ENCODE measurements around the gene GTF2B. TPM values are rescaled to one million over a fixed set of nuclear protein-coding genes. Genes with fewer than 3 reads are reported as not detected.
"Not testable (repeated sequence)": the region's sequence is repeated elsewhere in the genome, so short reads cannot be mapped to it uniquely, and the experiment has no call there.

GTF2B gene
- total RNA-seq, 2 donors from 2014 or later = 29.8 to 34.0 TPM

DNA sequence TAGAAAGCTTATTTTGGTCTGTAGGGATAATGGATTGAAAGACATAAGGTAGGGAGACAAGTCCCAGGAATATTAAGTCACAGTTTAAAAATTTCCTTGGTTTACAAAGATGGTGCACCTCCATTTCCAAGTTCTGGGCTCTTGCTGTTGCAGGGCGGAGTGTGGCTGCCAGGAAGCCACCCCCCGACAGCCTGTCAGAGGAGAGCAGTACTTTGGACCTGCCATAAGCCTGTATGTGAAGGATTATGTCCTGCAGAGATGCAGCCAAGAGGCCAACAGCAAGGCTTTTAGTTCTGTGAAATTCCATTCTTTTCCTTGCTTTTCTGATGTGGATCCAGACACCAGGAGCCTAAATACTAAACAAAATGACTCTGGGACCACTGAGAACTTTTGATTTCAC lies 31.9 kb upstream of the GTF2B start:
- TF ChIP-seq, protein P1, sequence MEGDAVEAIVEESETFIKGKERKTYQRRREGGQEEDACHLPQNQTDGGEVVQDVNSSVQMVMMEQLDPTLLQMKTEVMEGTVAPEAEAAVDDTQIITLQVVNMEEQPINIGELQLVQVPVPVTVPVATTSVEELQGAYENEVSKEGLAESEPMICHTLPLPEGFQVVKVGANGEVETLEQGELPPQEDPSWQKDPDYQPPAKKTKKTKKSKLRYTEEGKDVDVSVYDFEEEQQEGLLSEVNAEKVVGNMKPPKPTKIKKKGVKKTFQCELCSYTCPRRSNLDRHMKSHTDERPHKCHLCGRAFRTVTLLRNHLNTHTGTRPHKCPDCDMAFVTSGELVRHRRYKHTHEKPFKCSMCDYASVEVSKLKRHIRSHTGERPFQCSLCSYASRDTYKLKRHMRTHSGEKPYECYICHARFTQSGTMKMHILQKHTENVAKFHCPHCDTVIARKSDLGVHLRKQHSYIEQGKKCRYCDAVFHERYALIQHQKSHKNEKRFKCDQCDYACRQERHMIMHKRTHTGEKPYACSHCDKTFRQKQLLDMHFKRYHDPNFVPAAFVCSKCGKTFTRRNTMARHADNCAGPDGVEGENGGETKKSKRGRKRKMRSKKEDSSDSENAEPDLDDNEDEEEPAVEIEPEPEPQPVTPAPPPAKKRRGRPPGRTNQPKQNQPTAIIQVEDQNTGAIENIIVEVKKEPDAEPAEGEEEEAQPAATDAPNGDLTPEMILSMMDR (IDR thresholded peaks at IDR 0.05) = no peak
- no peak for TF ChIP-seq POLR2A (IDR thresholded peaks at IDR 0.05)
- no peak for TF ChIP-seq POLR2AphosphoS5 (IDR thresholded peaks at IDR 0.05)
- H3K4me3 ChIP-seq = no peak overlapping the region
- DNase-seq (ENCODE audit: low spot score) = no peak
- no peaks in the 10 kb centered on the region for H3K9me3 ChIP-seq
- H3K27ac ChIP-seq = no peak overlapping the region
- intact Hi-C loops (cut with DNase I) = no loop called here
- 100% methylated on average over 2 of the region's 2 CpGs for WGBS
- no peaks in the 10 kb centered on the region for H3K27me3 ChIP-seq (replicated peaks; ENCODE audit: insufficient read depth)
- no peaks in the 10 kb centered on the region for H3K4me1 ChIP-seq (replicated peaks)
- H3K36me3 ChIP-seq = no peaks in the 10 kb centered on the region

DNA sequence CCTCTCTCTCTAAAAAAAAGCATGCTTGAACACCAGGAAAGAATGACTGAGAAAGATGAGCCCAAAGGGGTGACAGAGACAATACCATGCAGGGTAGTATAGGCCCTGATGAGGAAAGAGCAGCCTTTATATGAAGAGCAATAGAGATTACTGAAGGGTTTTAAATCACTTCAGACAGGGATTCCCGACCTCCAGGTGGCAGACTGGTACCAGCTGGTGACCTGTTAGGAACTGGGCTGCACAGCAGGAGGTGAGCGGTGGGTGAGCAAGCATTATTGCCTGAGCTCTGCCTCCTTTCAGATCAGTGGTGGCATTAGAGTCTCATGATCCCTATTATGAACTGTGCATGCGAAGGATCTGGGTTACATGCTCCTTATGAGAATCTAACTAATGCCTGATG lies 30.8 kb upstream of the GTF2B start:
- no peaks in the 10 kb centered on the region for H3K4me1 ChIP-seq (replicated peaks)
- no peak for TF ChIP-seq POLR2AphosphoS5 (IDR thresholded peaks at IDR 0.05)
- TF ChIP-seq, protein P1 (IDR thresholded peaks at IDR 0.05) = no peak
- no peak for TF ChIP-seq POLR2A (IDR thresholded peaks at IDR 0.05)
- H3K9me3 ChIP-seq = no peaks in the 10 kb centered on the region
- H3K27me3 ChIP-seq (replicated peaks; ENCODE audit: insufficient read depth) = no peaks in the 10 kb centered on the region
- no peaks in the 10 kb centered on the region for H3K36me3 ChIP-seq
- intact Hi-C loops (cut with DNase I) = no loop called here
- DNase-seq (ENCODE audit: low spot score) = no peak
- WGBS = 88% methylated on average over 3 of the region's 3 CpGs
- no peak overlapping the region for H3K27ac ChIP-seq
- H3K4me3 ChIP-seq = no peak overlapping the region

DNA sequence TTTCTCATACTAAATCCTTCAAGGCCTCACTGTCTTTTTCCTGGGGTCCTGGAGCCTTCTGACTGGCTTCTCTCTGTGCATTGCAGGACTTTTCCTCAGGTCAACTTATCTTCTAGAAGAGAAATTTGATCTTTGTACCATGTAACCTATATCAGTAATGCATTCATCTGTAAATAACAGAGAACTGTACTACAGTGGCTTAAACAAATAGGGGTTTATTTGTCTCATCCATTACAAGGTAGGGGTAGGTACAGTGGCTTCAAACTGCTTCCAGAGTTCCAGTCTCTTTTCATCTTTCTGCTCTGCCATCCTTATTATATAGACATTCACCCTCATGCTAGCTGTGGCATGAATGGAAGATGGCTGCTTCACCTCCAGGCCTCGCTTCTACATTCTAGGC lies 29.5 kb upstream of the GTF2B start:
- no peak overlapping the region for H3K27ac ChIP-seq
- H3K4me1 ChIP-seq (replicated peaks) = no peaks in the 10 kb centered on the region
- TF ChIP-seq, protein P1 (IDR thresholded peaks at IDR 0.05) = no peak
- TF ChIP-seq POLR2A (IDR thresholded peaks at IDR 0.05) (no peak), POLR2AphosphoS5 (IDR thresholded peaks at IDR 0.05) (no peak)
- no peak for DNase-seq (ENCODE audit: low spot score)
- 100% methylated on average over 1 of the region's 1 CpG for WGBS
- no peaks in the 10 kb centered on the region for H3K27me3 ChIP-seq (replicated peaks; ENCODE audit: insufficient read depth)
- H3K4me3 ChIP-seq = no peak overlapping the region
- H3K9me3 ChIP-seq = no peaks in the 10 kb centered on the region
- H3K36me3 ChIP-seq = no peaks in the 10 kb centered on the region
- intact Hi-C loops (cut with DNase I) = no loop called here

DNA sequence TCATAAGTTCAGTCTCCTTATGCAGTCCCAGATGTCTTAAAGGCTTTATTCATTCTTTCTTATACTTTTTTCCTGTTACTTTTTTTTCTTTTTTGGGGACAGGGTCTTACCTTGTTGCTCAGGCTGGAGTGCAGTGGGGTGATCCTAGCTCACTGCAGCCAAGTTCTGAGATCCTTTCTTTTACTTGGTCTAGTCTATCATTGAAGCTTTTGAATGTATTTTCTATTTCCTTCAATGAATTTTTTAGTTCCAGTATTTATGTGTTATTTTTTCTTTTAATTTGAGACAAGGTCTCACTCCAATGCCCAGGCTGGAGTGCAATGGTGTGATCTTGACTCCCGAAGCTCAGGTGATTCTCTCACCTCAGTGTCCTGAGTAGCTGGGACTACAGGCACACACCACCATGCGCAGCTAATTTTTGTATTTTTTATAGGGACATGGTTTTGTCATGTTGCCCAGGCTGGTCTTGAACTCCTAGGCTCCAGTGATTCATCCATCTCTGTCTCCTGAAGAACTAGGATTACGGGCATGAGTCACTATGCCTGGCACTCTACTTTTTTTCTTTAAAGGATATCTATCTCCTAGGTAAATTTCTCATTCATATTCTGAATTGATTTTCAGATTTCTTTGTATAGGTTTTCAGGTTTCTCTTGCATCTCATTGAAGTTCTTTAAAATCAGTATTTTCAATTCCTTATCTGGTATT lies 26.1 kb upstream of the GTF2B start:
- intact Hi-C loops (cut with DNase I) = no loop called here
- H3K9me3 ChIP-seq = no peaks in the 10 kb centered on the region
- H3K4me1 ChIP-seq (replicated peaks) = no peaks in the 10 kb centered on the region
- no peak overlapping the region for H3K4me3 ChIP-seq
- DNase-seq (ENCODE audit: low spot score) = no peak
- TF ChIP-seq POLR2A (IDR thresholded peaks at IDR 0.05) = no peak
- 97% methylated on average over 3 of the region's 3 CpGs for WGBS
- no peak overlapping the region for H3K27ac ChIP-seq
- no peaks in the 10 kb centered on the region for H3K27me3 ChIP-seq (replicated peaks; ENCODE audit: insufficient read depth)
- H3K36me3 ChIP-seq = no peaks in the 10 kb centered on the region

DNA sequence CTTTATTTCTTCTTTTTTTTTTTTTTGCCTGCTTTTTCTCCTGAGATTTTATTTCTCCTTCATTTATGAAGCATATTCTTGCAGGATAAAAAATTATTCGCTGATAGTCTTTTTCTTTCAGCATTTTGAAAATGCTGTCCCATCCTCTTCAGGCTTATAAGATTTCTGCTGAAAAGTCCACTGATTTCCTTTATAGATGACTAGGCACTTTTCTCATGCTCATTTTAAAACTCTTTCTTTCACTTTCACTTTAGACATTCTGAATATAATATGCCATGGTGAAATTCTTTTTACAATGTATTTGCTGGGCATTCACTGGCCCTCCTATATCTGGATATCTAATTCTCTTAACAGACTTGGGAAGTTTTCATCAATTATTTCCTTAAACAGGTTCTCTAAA lies 25.5 kb upstream of the GTF2B start:
- 35% methylated on average over 1 of the region's 1 CpG for WGBS
- Histone ChIP-seq H3K9me3 (no peaks in the 10 kb centered on the region), H3K27ac (no peak overlapping the region), H3K27me3 (replicated peaks; ENCODE audit: insufficient read depth) (no peaks in the 10 kb centered on the region), H3K36me3 (no peaks in the 10 kb centered on the region), H3K4me1 (replicated peaks) (no peaks in the 10 kb centered on the region), H3K4me3 (no peak overlapping the region)
- TF ChIP-seq POLR2AphosphoS5 (IDR thresholded peaks at IDR 0.05) (no peak), POLR2A (IDR thresholded peaks at IDR 0.05) (no peak)
- TF ChIP-seq, protein P1 (IDR thresholded peaks at IDR 0.05) = no peak
- intact Hi-C loops (cut with DNase I) = no loop called here
- no peak for DNase-seq (ENCODE audit: low spot score)

DNA sequence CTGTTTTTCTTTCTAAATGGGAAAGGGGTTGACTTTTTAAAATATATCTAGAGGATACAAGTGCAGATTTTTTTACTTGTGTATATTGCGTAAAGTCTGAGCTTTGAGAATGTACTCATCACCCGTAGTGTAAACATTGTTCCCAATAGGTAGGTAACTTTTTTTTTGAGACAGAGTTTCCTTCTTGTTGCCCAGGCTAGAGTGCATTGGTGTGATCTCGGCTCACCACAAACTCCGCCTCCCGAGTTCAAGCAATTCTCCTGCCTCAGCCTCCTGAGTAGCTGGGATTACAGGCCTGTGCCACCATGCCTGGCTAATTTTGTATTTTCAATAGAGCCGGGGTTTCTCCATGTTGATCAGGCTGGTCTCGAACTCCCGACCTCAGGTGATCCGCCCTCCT lies 20.4 kb upstream of the GTF2B start:
- H3K27me3 ChIP-seq (replicated peaks; ENCODE audit: insufficient read depth); H3K36me3 ChIP-seq; DNase-seq (ENCODE audit: low spot score); H3K9me3 ChIP-seq; H3K4me3 ChIP-seq; intact Hi-C loops (cut with DNase I); H3K4me1 ChIP-seq (replicated peaks); H3K27ac ChIP-seq: not testable (repeated sequence)
- WGBS = 94% methylated on average over 9 of the region's 9 CpGs
